Tibial artery (tissue), 4 donors: ENCODE measurements around the gene SLC28A1.
A peak's percentile ranks its signal among the peaks of the same experiment; 100 is the strongest.

Experiments
- DNase-seq, 2 donors: peaks; one replicate each; pipeline ENCODE4 v3.0.0-alpha.2; 2019
- H3K27ac ChIP-seq, 2 donors: fragments of 200-600 bp; sonication (generic) in 1 of 2; 1 replicate in 1 of 2; 2 replicates in 1 of 2; pipeline ENCODE4 v1.5.1; 2018 to 2019; ENCODE audit warnings: mild to moderate bottlenecking in 1 of 2
- H3K27me3 ChIP-seq, 2 donors: fragments of 200-600 bp; sonication (generic) in 1 of 2; one replicate each; pipeline versions ENCODE4 v1.5.1 to v1.6.0; 2016 to 2019
- H3K36me3 ChIP-seq, 3 donors: fragments of 200-600 bp; sonication (generic) in 2 of 3; one replicate each; pipeline ENCODE4 v1.5.1; 2016 to 2019; ENCODE audit warnings: mild to moderate bottlenecking in 2 of 3
- H3K4me1 ChIP-seq, 4 donors: fragments of 200-600 bp; sonication (generic) in 2 of 4; 1 replicate in 3 of 4; 2 replicates in 1 of 4; pipeline ENCODE4 v1.5.1; 2016 to 2019
- H3K4me3 ChIP-seq, 2 donors: fragments of 200-600 bp; sonication (generic) in 1 of 2; 1 replicate in 1 of 2; 2 replicates in 1 of 2; pipeline ENCODE4 v1.5.1; 2018 to 2019; ENCODE audit warnings: mild to moderate bottlenecking in 2 of 2
- H3K9me3 ChIP-seq, 3 donors: fragments of 200-600 bp; sonication (generic) in 1 of 3; one replicate each; pipeline ENCODE4 v1.5.1; 2016 to 2019
- intact Hi-C: fragments of 100-400 bp; cut with DNase I; formaldehyde crosslinking; loops from one replicate; pipeline ENCODE4 v1.15.0; 2023; ENCODE audit warnings: low total_unique reads
- TF ChIP-seq, protein P1 (sequence below), 2 experiments: fragments of 200-600 bp in 1 of 2; fragments of 450-650 bp in 1 of 2; IDR thresholded peaks; one replicate each; pipeline ENCODE4 v1.5.1; 2017 to 2019; ENCODE audit warnings: antibody characterized with exemption in 2 of 2, mild to moderate bottlenecking in 1 of 2, moderate library complexity in 1 of 2

Gene SLC28A1

DNA sequence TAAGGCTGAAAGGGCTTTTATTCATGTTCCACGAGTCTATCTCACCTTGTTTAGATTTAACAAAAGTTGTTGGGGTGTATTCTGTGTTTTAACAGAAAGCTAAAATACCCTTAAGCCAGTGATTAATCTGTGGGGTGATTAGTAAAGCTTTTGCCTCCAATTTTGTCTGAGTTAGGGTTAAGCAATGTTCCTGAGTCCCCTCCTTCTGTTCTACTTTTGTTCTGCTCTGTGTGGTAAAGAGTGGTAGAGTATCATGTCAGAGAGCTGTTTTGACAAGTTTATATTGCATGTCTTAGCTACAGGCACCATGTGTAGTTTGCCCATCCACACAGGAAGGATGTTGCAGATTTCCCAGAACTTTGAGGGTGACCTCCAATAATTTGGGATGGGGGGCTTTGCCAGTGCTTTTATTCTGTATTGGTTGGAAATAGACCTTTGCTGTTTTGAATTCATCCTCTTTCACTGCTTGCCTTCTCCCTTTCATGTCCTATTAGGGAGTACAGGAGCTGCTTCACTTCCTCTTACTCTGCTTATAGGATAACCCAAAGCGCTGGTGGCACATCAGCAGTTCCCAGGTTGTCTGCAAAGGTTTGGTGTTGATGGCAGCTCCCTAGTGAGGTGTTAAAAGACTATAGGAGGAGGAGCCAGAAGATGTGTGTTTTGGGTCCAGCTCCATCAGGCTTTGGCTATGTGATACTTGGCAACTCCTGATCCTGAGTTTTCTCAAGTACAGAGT is 104.6 kb downstream of the SLC28A1 start:
- no peak overlapping the region for H3K27ac ChIP-seq
- TF ChIP-seq, protein P1, sequence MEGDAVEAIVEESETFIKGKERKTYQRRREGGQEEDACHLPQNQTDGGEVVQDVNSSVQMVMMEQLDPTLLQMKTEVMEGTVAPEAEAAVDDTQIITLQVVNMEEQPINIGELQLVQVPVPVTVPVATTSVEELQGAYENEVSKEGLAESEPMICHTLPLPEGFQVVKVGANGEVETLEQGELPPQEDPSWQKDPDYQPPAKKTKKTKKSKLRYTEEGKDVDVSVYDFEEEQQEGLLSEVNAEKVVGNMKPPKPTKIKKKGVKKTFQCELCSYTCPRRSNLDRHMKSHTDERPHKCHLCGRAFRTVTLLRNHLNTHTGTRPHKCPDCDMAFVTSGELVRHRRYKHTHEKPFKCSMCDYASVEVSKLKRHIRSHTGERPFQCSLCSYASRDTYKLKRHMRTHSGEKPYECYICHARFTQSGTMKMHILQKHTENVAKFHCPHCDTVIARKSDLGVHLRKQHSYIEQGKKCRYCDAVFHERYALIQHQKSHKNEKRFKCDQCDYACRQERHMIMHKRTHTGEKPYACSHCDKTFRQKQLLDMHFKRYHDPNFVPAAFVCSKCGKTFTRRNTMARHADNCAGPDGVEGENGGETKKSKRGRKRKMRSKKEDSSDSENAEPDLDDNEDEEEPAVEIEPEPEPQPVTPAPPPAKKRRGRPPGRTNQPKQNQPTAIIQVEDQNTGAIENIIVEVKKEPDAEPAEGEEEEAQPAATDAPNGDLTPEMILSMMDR (IDR thresholded peaks at IDR 0.05), result no peak
- intact Hi-C loops, result no loop called here
- no peaks in the 10 kb centered on the region for H3K9me3 ChIP-seq
- no peaks in the 10 kb centered on the region for H3K36me3 ChIP-seq
- no peaks in the 10 kb centered on the region for H3K27me3 ChIP-seq
- peaks cover 0 to 62% (median 17%) of the 10 kb centered on the region in 4 donors for H3K4me1 ChIP-seq
- DNase-seq, result no peak
- H3K4me3 ChIP-seq, result no peak overlapping the region

DNA sequence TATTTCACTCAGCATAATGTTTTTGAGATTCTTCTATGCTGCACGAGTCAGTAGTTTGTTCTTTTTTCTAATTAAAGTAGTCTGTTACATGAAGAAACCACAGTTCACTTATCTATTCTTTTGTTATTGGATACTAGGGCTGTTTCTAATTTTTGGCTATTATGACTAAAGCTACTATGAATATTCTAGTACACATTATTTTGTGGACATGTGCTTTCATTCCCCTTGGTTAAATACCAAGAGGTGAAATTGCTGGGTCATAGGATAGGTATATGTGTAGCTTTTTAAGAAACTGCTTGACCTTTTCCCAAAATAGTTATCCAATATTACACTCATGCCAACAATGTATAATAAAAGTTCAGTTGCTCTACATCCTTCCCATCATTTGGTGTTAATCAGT is 106.0 kb downstream of the SLC28A1 start:
- no peak overlapping the region for H3K4me3 ChIP-seq
- H3K27ac ChIP-seq, result no peak overlapping the region
- H3K9me3 ChIP-seq, result no peaks in the 10 kb centered on the region
- no peaks in the 10 kb centered on the region for H3K27me3 ChIP-seq
- H3K36me3 ChIP-seq, result no peaks in the 10 kb centered on the region
- peaks cover 0 to 54% (median 16%) of the 10 kb centered on the region in 4 donors for H3K4me1 ChIP-seq
- intact Hi-C loops, result no loop called here
- no peak for DNase-seq
- TF ChIP-seq, protein P1 (IDR thresholded peaks at IDR 0.05), result no peak

DNA sequence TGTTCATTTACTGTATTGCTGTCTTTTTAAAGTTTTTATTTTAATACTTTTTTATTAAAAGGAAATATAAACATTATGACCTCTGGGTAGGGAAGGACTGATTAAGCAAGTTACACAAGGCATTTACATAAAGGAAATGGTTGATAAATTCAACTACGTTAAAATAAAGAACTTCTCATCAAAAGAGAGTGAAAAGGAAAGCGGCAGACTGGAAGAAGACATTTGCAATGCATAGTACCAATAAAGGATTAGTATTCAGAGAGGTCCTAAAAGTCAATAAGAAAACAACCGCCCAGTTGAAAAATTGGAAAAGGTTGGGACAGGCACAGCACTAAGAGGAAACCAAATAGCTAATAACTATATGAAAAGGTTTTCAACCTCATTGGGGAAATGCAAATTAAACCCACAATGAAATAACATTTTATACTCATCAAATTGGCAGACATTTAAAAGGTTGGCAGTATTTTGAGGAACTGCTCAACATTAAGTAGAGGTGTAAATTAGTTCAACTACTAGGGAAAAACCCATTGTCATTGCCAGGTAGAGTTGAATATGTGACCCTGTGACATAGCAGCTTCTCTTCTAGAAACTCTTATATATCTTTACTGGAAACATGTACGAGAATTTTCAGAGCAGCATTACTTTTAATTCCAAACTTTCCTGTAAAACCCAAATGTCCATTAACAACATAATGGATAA is 106.7 kb downstream of the SLC28A1 start:
- DNase-seq, result no peak
- no peak overlapping the region for H3K27ac ChIP-seq
- TF ChIP-seq, protein P1 (IDR thresholded peaks at IDR 0.05), result no peak
- intact Hi-C loops, result no loop called here
- H3K4me1 ChIP-seq, result peaks cover 0 to 48% (median 16%) of the 10 kb centered on the region in 4 donors
- no peaks in the 10 kb centered on the region for H3K27me3 ChIP-seq
- H3K9me3 ChIP-seq, result no peaks in the 10 kb centered on the region
- no peaks in the 10 kb centered on the region for H3K36me3 ChIP-seq
- no peak overlapping the region for H3K4me3 ChIP-seq

DNA sequence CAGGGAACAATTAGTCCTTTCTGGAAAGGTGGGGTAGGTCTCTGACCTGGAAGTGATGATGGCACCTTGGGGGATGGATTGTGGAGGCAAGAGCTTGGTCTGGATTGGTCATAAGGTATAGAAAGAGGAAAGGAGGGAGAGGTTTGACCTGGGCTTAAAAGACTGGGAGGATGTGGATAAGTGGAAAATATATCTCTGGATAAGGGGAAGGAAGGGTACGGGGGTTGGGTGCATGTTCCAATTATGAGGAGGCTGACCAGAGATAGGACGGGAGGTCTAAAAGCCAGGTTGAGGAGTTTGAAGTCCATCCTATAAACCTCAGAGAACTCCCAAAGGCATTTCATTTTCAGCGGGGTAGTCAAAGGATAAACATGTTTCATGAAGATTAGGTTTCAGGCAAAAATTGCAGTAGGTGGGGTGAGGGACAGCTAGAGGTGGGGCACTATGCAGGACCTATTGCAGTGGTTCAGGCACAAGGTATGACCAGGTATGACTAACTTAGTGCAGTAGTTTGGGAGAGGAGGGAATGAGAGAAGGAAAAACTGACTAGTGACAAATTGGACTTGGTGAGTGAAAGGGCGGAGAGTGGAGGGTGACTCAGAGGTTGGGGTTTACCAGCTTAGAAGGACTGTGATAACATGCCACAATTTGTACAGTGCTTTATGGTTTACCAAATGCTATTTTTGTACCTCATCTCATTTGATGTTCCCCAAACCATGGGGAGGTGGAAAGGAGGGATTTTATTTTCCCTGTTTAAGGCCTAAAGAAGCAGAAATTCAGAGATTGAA is 107.9 kb downstream of the SLC28A1 start:
- DNase-seq, result no peak
- Histone ChIP-seq H3K27ac (peak overlapping the region; percentile 20 to 36), H3K36me3 (no peaks in the 10 kb centered on the region), H3K9me3 (no peaks in the 10 kb centered on the region), H3K4me1 (peaks cover 0 to 43% (median 16%) of the 10 kb centered on the region in 4 donors), H3K4me3 (no peak overlapping the region), H3K27me3 (no peaks in the 10 kb centered on the region)
- TF ChIP-seq, protein P1 (IDR thresholded peaks at IDR 0.05), result no peak
- intact Hi-C loops, result no loop called here
